ENCODE results near the gene SLC26A6.

Gene SLC26A6

DNA sequence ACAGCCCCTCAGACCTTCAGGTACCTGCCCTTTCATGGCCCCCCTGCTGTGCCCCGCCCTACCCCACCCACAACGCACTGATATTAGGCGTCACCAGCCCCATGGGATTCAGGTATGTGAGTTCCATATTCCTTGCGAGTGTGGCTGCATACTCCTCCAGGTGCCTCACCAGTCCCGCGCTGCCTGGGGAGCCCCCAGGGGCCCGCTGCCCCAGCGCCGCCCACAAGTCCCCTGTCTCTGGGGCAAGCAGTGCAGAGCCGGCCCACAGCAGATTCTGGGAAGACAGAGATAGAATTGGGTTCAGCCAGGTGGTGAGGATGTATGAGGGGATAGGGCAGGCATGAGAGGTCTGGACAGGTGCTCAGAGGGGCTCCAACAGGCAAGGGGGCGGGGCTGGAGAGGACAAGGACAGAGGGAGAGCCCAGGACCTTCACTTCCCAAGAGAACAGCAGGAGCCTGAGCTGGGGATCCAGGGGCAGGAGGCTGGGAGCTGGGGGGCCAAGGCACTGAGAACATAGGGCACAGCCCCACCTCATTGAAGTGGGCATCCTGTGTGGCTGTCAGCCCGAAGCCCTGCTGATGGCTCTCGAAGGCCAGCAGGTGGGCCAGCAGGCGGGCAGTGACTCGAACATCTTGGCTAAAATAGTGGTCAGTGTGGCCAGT, 13.1 kb upstream of the SLC26A6 start:
- WGBS, 2 experiments: 94 to 95% methylated on average over 15 of the region's 15 CpGs
- Histone ChIP-seq H3K27ac (ENCODE audit: insufficient read depth, low read depth, low read length, poor library complexity, severe bottlenecking) (no peak overlapping the region), H3K4me3 (ENCODE audit: insufficient read depth, low read depth, low read length) (no peak overlapping the region), H3K27me3 (ENCODE audit: control insufficient read depth, insufficient read depth, low read length, poor library complexity, severe bottlenecking) (no peaks in the 10 kb centered on the region), H3K4me1 (ENCODE audit: control insufficient read depth, insufficient read depth, low read length) (no peaks in the 10 kb centered on the region), H3K36me3 (ENCODE audit: control insufficient read depth, insufficient read depth, low read length) (peaks cover 27% of the 10 kb centered on the region), H3K9me3 (ENCODE audit: control insufficient read depth, low read length) (no peaks in the 10 kb centered on the region)

DNA sequence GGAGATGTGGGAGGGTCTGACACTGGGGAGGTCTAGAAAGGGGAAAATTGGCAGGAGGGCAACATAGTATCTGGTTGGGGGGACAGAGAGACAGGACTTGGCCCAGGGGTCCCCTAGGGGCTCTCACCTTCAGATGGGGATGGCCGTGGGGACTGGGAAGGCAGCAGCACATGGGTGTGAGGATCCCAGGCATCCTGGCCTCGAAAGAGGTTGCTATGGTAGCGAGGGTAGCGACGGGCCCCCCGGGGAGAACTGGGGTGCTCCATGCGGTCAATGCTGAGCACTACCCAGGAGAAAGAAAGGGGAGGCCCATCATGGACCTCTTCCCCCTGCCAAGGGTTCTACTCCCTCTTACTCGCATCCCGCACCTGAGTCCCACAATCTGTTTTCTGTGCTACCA, 12.5 kb upstream of the SLC26A6 start:
- no peaks in the 10 kb centered on the region for H3K4me1 ChIP-seq (ENCODE audit: control insufficient read depth, insufficient read depth, low read length)
- H3K9me3 ChIP-seq (ENCODE audit: control insufficient read depth, low read length): no peaks in the 10 kb centered on the region
- WGBS, 2 experiments: 93 to 94% methylated on average over 9 of the region's 9 CpGs
- no peak overlapping the region for H3K27ac ChIP-seq (ENCODE audit: insufficient read depth, low read depth, low read length, poor library complexity, severe bottlenecking)
- no peaks in the 10 kb centered on the region for H3K27me3 ChIP-seq (ENCODE audit: control insufficient read depth, insufficient read depth, low read length, poor library complexity, severe bottlenecking)
- no peak overlapping the region for H3K4me3 ChIP-seq (ENCODE audit: insufficient read depth, low read depth, low read length)
- peaks cover 30% of the 10 kb centered on the region for H3K36me3 ChIP-seq (ENCODE audit: control insufficient read depth, insufficient read depth, low read length)

DNA sequence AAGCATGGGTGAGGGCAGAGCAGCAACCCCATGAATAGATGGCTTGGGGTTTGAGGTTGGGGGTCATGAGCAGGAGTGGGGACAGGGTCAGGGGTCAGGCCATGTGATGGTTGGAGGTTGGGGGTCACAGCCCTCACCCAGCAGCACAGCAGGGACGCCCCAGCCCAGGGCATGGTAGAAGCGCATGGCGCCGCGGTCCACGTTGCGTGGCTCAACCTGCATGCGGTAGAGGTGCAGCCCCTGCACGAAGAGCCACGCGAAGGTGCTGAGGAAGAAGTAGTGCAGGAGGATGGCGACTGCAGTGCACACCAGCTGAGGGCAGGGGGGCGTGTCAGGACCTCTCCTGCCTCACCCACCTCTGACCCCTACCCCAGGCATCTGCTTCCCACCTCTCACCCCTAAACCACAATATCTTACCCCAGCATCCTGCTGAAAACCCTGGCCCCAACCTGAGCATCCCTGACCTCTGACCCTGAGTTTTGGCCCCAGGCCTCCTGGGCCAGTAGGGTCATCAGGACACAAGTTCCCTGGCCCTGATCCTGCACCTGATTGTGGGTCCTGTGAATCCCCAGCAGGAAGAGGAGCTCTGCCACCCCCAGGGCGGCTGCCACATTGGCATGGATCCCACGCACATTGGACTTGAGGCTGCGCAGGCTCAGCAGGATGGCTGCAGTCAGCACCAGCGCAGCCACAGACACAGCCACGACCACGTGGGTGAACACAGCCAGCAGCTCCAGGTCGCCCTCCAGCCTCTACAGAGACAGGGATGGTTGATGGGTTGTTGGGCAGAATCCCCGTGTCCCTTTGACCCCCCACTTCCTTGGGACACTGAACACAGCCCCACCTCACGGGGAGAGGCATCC, 9.9 kb upstream of the SLC26A6 start:
- Histone ChIP-seq H3K27me3 (ENCODE audit: control insufficient read depth, insufficient read depth, low read length, poor library complexity, severe bottlenecking) (no peaks in the 10 kb centered on the region), H3K27ac (ENCODE audit: insufficient read depth, low read depth, low read length, poor library complexity, severe bottlenecking) (no peak overlapping the region), H3K9me3 (ENCODE audit: control insufficient read depth, low read length) (no peaks in the 10 kb centered on the region), H3K4me1 (ENCODE audit: control insufficient read depth, insufficient read depth, low read length) (no peaks in the 10 kb centered on the region), H3K4me3 (ENCODE audit: insufficient read depth, low read depth, low read length) (no peak overlapping the region), H3K36me3 (ENCODE audit: control insufficient read depth, insufficient read depth, low read length) (peaks cover 30% of the 10 kb centered on the region)
- 94 to 95% methylated on average over 22 of the region's 22 CpGs for WGBS, 2 experiments

DNA sequence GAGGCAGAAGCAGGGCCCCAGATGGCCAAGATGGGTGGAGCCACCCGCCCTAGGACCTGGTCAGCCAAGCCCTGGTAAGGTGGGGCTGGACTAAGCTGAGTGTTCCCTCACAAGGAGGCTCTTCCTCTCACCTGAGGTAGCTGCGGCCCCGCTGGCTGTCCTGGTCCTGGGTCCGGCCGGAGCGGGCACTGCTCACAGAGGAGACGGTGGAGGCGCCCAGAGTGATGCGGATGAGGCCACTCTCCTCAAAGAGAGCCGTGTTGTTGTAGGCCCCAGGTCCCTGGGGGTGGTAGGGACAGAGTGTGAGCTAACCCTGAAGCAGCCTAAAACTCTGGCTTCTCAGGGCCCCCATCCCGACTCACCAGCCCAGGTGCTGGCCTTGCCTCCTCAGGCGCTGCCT, 7.3 kb upstream of the SLC26A6 start:
- Histone ChIP-seq H3K27ac (ENCODE audit: insufficient read depth, low read depth, low read length, poor library complexity, severe bottlenecking) (no peak overlapping the region), H3K4me3 (ENCODE audit: insufficient read depth, low read depth, low read length) (no peak overlapping the region), H3K4me1 (ENCODE audit: control insufficient read depth, insufficient read depth, low read length) (no peaks in the 10 kb centered on the region), H3K9me3 (ENCODE audit: control insufficient read depth, low read length) (no peaks in the 10 kb centered on the region), H3K36me3 (ENCODE audit: control insufficient read depth, insufficient read depth, low read length) (peaks cover 28% of the 10 kb centered on the region), H3K27me3 (ENCODE audit: control insufficient read depth, insufficient read depth, low read length, poor library complexity, severe bottlenecking) (no peaks in the 10 kb centered on the region)
- WGBS, 2 experiments: 94 to 96% methylated on average over 12 of the region's 12 CpGs

DNA sequence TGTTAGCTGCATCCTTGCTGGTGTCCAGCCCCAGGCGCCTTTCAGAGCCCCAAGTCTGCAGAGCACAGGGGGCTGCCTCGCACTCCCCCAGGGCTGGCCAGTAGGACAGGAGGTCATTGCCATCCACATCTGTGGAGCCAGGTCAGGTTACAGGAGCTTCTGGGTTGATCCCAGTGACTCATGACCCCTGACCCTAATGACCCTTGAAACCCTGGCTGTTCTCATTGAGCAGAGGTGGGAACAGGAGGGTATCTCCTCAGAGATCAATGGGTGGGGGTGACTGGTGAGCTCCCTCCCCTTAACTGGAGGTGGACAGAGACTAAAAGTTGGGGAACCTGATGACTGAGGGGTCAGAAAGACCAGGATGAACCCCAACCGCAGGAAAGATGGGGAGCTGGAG, 6.1 kb upstream of the SLC26A6 start:
- no peak overlapping the region for H3K4me3 ChIP-seq (ENCODE audit: insufficient read depth, low read depth, low read length)
- H3K4me1 ChIP-seq (ENCODE audit: control insufficient read depth, insufficient read depth, low read length): peaks cover 3% of the 10 kb centered on the region
- H3K27ac ChIP-seq (ENCODE audit: insufficient read depth, low read depth, low read length, poor library complexity, severe bottlenecking): no peak overlapping the region
- peaks cover 28% of the 10 kb centered on the region for H3K36me3 ChIP-seq (ENCODE audit: control insufficient read depth, insufficient read depth, low read length)
- H3K27me3 ChIP-seq (ENCODE audit: control insufficient read depth, insufficient read depth, low read length, poor library complexity, severe bottlenecking): no peaks in the 10 kb centered on the region
- H3K9me3 ChIP-seq (ENCODE audit: control insufficient read depth, low read length): no peaks in the 10 kb centered on the region
- 95 to 96% methylated on average over 3 of the region's 3 CpGs for WGBS, 2 experiments

DNA sequence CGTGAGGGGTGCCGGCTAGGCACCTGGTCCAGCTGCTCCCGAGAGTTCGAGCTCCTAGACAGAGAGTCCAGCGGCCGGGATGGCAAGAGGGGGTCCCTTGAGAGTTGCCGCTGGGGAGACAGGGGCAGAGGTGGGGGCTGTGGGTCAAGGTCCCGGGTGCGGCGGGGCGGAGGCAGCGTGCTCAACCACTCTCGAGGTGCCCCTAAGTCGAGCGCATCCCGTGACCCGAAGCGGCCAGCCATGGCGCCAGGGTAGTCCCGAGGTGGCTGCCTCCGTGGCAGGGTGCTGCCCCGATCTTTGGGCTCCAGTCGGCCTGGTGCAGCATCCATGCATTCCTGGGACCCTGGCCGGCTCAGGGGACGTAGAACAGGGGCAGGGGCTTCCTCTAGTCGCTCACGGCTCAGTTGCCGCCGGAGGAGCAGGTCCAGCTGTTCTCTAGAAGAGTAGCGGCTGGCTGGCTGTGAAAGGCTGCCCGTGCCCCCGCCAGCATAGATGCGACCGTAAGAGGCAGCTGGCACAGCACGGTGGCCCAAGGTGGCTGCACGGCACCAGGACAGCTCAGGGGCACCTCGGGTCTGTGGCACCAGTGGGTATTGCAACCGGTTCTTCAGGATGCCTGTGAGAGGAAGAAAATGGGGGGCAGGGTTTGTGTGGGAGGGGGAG, 4.8 kb upstream of the SLC26A6 start:
- H3K27me3 ChIP-seq (ENCODE audit: control insufficient read depth, insufficient read depth, low read length, poor library complexity, severe bottlenecking): no peaks in the 10 kb centered on the region
- no peaks in the 10 kb centered on the region for H3K9me3 ChIP-seq (ENCODE audit: control insufficient read depth, low read length)
- no peak overlapping the region for H3K27ac ChIP-seq (ENCODE audit: insufficient read depth, low read depth, low read length, poor library complexity, severe bottlenecking)
- peaks cover 22% of the 10 kb centered on the region for H3K36me3 ChIP-seq (ENCODE audit: control insufficient read depth, insufficient read depth, low read length)
- H3K4me1 ChIP-seq (ENCODE audit: control insufficient read depth, insufficient read depth, low read length): peaks cover 5% of the 10 kb centered on the region
- H3K4me3 ChIP-seq (ENCODE audit: insufficient read depth, low read depth, low read length): no peak overlapping the region
- WGBS, 2 experiments: 94 to 96% methylated on average over 38 of the region's 38 CpGs

DNA sequence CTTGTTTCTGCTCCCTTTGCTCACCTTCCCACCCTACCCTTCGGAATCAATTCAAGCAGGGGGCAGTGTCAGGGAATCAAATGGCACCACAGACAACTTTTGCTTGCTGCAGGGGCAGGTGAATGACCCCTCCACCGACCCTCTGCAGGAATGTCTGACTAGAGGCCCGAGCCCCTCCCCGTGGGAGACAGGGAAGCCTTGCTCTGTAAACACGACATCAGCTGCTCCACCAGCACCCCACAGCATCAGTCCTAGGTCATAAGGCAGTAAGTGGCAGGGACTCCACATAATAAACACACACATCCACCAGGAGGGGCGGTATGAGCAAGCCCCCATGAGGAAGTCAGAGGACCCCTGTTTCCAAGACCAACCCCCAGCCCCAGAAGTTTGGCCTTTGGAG, 2.0 kb upstream of the SLC26A6 start:
- Histone ChIP-seq H3K27me3 (ENCODE audit: control insufficient read depth, insufficient read depth, low read length, poor library complexity, severe bottlenecking) (no peaks in the 10 kb centered on the region), H3K27ac (ENCODE audit: insufficient read depth, low read depth, low read length, poor library complexity, severe bottlenecking) (no peak overlapping the region), H3K4me3 (ENCODE audit: insufficient read depth, low read depth, low read length) (no peak overlapping the region), H3K36me3 (ENCODE audit: control insufficient read depth, insufficient read depth, low read length) (peaks cover 10% of the 10 kb centered on the region), H3K4me1 (ENCODE audit: control insufficient read depth, insufficient read depth, low read length) (peaks cover 11% of the 10 kb centered on the region), H3K9me3 (ENCODE audit: control insufficient read depth, low read length) (no peaks in the 10 kb centered on the region)
- WGBS, 2 experiments: 74% methylated on average over 6 of the region's 6 CpGs

DNA sequence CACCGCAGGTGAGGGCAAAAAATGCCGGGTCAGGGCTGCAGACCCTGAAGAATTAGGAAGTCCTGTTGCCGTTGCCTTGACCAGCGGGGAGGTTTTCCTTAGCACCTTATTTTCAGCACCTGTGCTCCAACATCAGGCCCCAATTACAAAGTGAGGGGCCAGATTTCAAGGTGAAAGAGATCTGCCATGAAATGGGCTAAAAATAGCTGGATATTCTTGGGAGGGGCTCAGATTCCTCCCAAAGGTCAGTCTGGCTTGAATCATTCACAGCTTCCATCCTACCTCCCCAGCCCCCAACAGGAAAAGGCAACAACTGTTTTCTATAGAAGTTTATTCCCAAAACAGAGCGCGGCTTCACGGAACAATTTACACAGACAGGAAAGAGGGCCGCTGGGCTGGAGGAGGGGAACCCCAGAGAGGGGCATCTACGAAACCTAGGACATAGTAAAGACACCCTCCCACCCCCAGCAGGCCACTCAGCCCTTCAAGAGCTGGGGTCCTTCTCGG, 941 bp upstream of the SLC26A6 start:
- no peaks in the 10 kb centered on the region for H3K9me3 ChIP-seq (ENCODE audit: control insufficient read depth, low read length)
- peaks cover 11% of the 10 kb centered on the region for H3K4me1 ChIP-seq (ENCODE audit: control insufficient read depth, insufficient read depth, low read length)
- WGBS, 2 experiments: 29 to 32% methylated on average over 10 of the region's 10 CpGs
- H3K27me3 ChIP-seq (ENCODE audit: control insufficient read depth, insufficient read depth, low read length, poor library complexity, severe bottlenecking): no peaks in the 10 kb centered on the region
- H3K36me3 ChIP-seq (ENCODE audit: control insufficient read depth, insufficient read depth, low read length): peaks cover 14% of the 10 kb centered on the region
- H3K4me3 ChIP-seq (ENCODE audit: insufficient read depth, low read depth, low read length): peak overlapping the region; percentile 81
- H3K27ac ChIP-seq (ENCODE audit: insufficient read depth, low read depth, low read length, poor library complexity, severe bottlenecking): peak overlapping the region; percentile 70

DNA sequence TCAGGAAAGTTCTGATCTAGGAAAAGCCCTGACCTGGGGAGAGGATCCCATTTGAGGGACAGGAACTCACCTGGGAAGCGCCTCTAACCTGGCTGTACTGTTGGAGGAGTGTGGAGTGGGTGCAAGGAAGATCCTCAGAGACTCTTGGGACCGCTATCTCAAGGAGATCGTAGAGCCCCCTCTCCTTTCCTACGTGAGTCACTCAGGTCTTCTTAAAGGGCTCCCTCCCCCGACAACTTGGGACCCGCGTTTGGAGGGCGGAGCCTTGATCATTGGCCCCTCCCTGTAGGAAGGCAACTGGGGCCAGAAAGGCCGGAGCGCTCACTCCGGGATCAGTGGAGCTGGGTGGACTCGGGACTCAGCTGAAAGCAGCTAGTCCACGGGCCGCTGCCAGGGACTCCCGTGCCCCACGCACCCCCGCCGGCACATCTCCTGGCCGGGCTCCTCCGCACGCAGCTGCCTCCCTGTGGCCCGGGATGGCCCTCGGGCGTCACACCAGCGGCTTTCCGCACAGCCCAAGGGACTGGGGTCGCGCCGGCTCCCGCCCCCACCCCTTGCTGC, 520 bp downstream of the SLC26A6 start:
- no peaks in the 10 kb centered on the region for H3K27me3 ChIP-seq (ENCODE audit: control insufficient read depth, insufficient read depth, low read length, poor library complexity, severe bottlenecking)
- 1 to 2% methylated on average over 30 of the region's 30 CpGs for WGBS, 2 experiments
- peaks cover 11% of the 10 kb centered on the region for H3K4me1 ChIP-seq (ENCODE audit: control insufficient read depth, insufficient read depth, low read length)
- H3K4me3 ChIP-seq (ENCODE audit: insufficient read depth, low read depth, low read length): peak overlapping the region; percentile 81
- H3K27ac ChIP-seq (ENCODE audit: insufficient read depth, low read depth, low read length, poor library complexity, severe bottlenecking): peak overlapping the region; percentile 77
- no peaks in the 10 kb centered on the region for H3K9me3 ChIP-seq (ENCODE audit: control insufficient read depth, low read length)
- peaks cover 16% of the 10 kb centered on the region for H3K36me3 ChIP-seq (ENCODE audit: control insufficient read depth, insufficient read depth, low read length)

DNA sequence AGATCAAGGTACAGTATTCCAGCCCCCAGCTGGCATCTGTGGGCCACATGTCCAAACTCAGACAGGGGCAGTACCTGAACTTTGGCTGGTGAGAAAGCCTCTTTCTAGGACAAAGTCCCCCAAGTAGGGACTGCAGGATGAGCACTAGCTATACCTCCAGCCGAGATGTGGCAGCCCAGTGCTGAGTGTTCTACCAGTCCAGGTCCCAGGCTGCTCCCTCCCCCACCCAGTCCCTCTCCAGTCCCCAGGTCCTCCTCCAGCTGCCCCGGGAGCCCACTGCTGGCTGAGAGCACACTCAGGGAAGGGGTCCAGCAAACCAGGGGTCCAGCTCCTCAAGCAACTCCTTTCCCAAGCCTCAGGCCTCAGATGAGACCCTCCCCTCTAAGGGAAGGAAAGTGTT, 1.5 kb downstream of the SLC26A6 start:
- Histone ChIP-seq H3K4me3 (ENCODE audit: insufficient read depth, low read depth, low read length) (peak overlapping the region; percentile 81), H3K36me3 (ENCODE audit: control insufficient read depth, insufficient read depth, low read length) (peaks cover 11% of the 10 kb centered on the region), H3K27me3 (ENCODE audit: control insufficient read depth, insufficient read depth, low read length, poor library complexity, severe bottlenecking) (no peaks in the 10 kb centered on the region), H3K27ac (ENCODE audit: insufficient read depth, low read depth, low read length, poor library complexity, severe bottlenecking) (no peak overlapping the region), H3K4me1 (ENCODE audit: control insufficient read depth, insufficient read depth, low read length) (peaks cover 11% of the 10 kb centered on the region), H3K9me3 (ENCODE audit: control insufficient read depth, low read length) (no peaks in the 10 kb centered on the region)
- WGBS, 2 experiments: 86 to 93% methylated on average over 2 of the region's 2 CpGs

Data from ectodermal cell (in vitro differentiated cells).